ENCODE data around the gene ART3.

The ART3 gene

DNA sequence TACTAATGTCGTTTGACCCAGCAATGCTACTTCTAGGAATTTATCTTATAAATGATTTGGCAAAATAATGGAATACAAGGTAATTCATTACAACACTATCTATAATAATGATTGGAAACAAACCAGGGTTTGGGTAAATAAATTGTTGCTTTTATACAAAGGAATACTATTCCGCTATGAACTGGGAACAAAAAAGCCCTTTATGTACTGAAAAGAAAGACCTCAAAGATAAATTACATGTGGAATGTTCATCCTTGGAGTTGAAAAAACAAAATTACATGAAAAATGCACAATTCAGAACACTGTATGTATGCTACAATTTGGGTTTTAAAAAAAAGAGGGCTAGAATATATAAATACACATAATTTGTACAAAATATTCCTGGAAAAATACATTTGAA, 78.8 kb downstream of the ART3 start:
- Histone ChIP-seq H3K9me3 (ENCODE audit: control insufficient read depth, low read length) (no peaks in the 10 kb centered on the region), H3K36me3 (ENCODE audit: control insufficient read depth, insufficient read depth, low read length, severe bottlenecking) (no peaks in the 10 kb centered on the region), H3K9ac (ENCODE audit: low read length) (no peak overlapping the region), H3K27me3 (replicated peaks; ENCODE audit: control insufficient read depth, insufficient read depth, low read length) (no peaks in the 10 kb centered on the region), H3K4me3 (ENCODE audit: low read length) (no peak overlapping the region), H3K4me1 (ENCODE audit: control insufficient read depth, insufficient read depth, low read length) (peaks cover 23% of the 10 kb centered on the region)
- no peak for DNase-seq (ENCODE audit: low read depth)

DNA sequence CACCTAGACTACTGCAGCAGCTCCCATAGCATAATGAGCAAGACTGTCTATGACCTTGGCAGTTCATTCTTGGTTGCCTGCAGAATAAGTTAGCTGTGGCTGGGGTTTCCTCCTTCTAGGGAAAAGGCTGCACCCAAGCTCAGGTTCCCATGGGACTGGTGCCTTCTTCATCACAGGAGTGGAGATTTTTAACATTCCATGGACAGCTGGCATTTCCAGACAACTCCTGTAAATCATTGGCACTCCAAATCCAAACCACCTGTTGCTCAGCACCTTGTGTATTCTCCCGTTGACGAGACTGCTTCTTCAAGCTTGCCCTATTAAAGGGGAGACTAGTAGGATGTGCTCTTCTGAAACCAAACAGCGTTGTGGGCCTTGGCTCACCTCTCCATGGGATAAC, 81.5 kb downstream of the ART3 start:
- Histone ChIP-seq H3K4me3 (ENCODE audit: low read length) (no peak overlapping the region), H3K9me3 (ENCODE audit: control insufficient read depth, low read length) (no peaks in the 10 kb centered on the region), H3K9ac (ENCODE audit: low read length) (no peak overlapping the region), H3K4me1 (ENCODE audit: control insufficient read depth, insufficient read depth, low read length) (peaks cover 22% of the 10 kb centered on the region), H3K36me3 (ENCODE audit: control insufficient read depth, insufficient read depth, low read length, severe bottlenecking) (peaks cover 26% of the 10 kb centered on the region), H3K27me3 (replicated peaks; ENCODE audit: control insufficient read depth, insufficient read depth, low read length) (no peaks in the 10 kb centered on the region)
- no peak for DNase-seq (ENCODE audit: low read depth)

DNA sequence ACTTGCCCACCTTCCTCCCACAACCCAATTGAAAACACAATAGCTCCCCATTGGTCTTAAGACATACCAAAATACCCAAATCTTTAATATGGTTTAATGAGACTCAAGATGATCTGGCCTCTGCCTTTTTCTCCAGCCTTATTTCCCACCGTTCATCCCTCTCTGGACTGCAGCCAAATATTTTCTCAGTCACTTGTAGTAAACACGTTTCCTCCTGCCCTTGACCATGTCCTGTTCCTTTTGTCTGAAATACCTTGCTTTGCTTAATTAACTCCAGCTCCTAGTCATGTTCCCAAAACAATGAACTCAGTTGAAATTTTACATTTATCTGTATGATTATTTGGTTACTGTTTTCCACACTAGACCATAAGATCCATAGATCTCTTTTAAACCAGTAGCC, 82.1 kb downstream of the ART3 start:
- H3K36me3 ChIP-seq (ENCODE audit: control insufficient read depth, insufficient read depth, low read length, severe bottlenecking): peaks cover 33% of the 10 kb centered on the region
- no peak overlapping the region for H3K9ac ChIP-seq (ENCODE audit: low read length)
- H3K9me3 ChIP-seq (ENCODE audit: control insufficient read depth, low read length): no peaks in the 10 kb centered on the region
- no peak for DNase-seq (ENCODE audit: low read depth)
- H3K4me1 ChIP-seq (ENCODE audit: control insufficient read depth, insufficient read depth, low read length): peaks cover 22% of the 10 kb centered on the region
- H3K4me3 ChIP-seq (ENCODE audit: low read length): no peak overlapping the region
- no peaks in the 10 kb centered on the region for H3K27me3 ChIP-seq (replicated peaks; ENCODE audit: control insufficient read depth, insufficient read depth, low read length)

DNA sequence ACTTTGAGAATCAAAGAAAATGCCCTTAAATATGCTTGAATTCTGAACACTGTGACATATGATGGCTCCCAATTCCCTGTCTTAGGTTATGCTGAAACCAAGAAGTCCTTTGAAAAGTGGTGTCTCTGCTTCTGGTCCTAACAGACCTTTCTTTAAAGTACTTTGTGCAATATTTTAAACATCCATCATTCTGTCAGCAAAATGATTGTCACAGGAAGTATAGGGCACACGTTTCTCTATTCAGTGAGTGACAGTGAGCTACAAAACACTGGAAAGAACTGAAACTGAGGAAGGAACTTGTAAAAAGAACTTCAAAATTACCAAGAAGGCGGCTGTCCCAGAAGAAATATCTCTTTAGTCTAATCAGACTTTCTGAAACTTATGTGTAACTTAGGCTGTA, 85.8 kb downstream of the ART3 start:
- no peak overlapping the region for H3K4me3 ChIP-seq (ENCODE audit: low read length)
- no peaks in the 10 kb centered on the region for H3K27me3 ChIP-seq (replicated peaks; ENCODE audit: control insufficient read depth, insufficient read depth, low read length)
- H3K4me1 ChIP-seq (ENCODE audit: control insufficient read depth, insufficient read depth, low read length): peaks cover 22% of the 10 kb centered on the region
- DNase-seq (ENCODE audit: low read depth): no peak
- H3K9ac ChIP-seq (ENCODE audit: low read length): no peak overlapping the region
- H3K9me3 ChIP-seq (ENCODE audit: control insufficient read depth, low read length): no peaks in the 10 kb centered on the region
- peaks cover 69% of the 10 kb centered on the region for H3K36me3 ChIP-seq (ENCODE audit: control insufficient read depth, insufficient read depth, low read length, severe bottlenecking)
